ENCODE data around the gene ARF3. TPM values are rescaled to one million over a fixed set of nuclear protein-coding genes. Genes with fewer than 3 reads are reported as not detected.

ARF3 gene
- total and polyA plus RNA-seq, 2 of the 13 experiments (the other 11 are each of a cell fraction or from before 2014, with no cell fraction given) = 53.8 to 57.9 TPM

GRCh38 chr12:48910196-48910595, 47.1 kb downstream of the ARF3 start (continued):
- TF ChIP-seq NFATC3 (CRISPR knock-in tag; IDR thresholded peaks at IDR 0.05) (no peak), ZBTB46 (CRISPR knock-in tag; IDR thresholded peaks at IDR 0.05; ENCODE audit: borderline replicate concordance) (no peak), ZNF776 (CRISPR knock-in tag; IDR thresholded peaks at IDR 0.05) (no peak), PRDM15 (CRISPR knock-in tag; IDR thresholded peaks at IDR 0.05) (no peak), ZBTB7A (CRISPR knock-in tag; IDR thresholded peaks at IDR 0.05) (no peak), ZNF879 (CRISPR knock-in tag; IDR thresholded peaks at IDR 0.05) (no peak), ERF (CRISPR knock-in tag; IDR thresholded peaks at IDR 0.05) (peak; percentile 80; the same call in 1 of the 2 replicates), MZF1 (CRISPR knock-in tag; IDR thresholded peaks at IDR 0.05; ENCODE audit: borderline replicate concordance) (no peak), CENPT (CRISPR knock-in tag; IDR thresholded peaks at IDR 0.05; ENCODE audit: low read depth) (no peak), ZNF431 (CRISPR knock-in tag; IDR thresholded peaks at IDR 0.05; ENCODE audit: borderline replicate concordance, low read depth) (no peak), GATA4 (IDR thresholded peaks at IDR 0.05; ENCODE audit: borderline replicate concordance, low read depth) (peak; percentile 98), ZXDC (CRISPR knock-in tag; IDR thresholded peaks at IDR 0.05) (no peak), ATRX (CRISPR knock-in tag; IDR thresholded peaks at IDR 0.05; ENCODE audit: borderline replicate concordance) (no peak), ATM (IDR thresholded peaks at IDR 0.05; ENCODE audit: borderline replicate concordance) (no peak), ZNF800 (CRISPR knock-in tag; IDR thresholded peaks at IDR 0.05) (no peak), SIN3B (IDR thresholded peaks at IDR 0.05; ENCODE audit: low read length) (no peak), SSRP1 (CRISPR knock-in tag; IDR thresholded peaks at IDR 0.05) (peak; percentile 88), ZNF383 (CRISPR knock-in tag; IDR thresholded peaks at IDR 0.05; ENCODE audit: borderline replicate concordance) (no peak), TRIM22 (IDR thresholded peaks at IDR 0.05) (no peak), ELF3 (CRISPR knock-in tag; IDR thresholded peaks at IDR 0.05) (peak; percentile 75)

All from HepG2 (cell line).